Lung (tissue), 13 donors: ENCODE measurements around the gene TAPT1. TPM values are rescaled to one million over a fixed set of nuclear protein-coding genes. Genes with fewer than 3 reads are reported as not detected.

Source experiments
- ATAC-seq: fragments of 200-7000 bp; cut with Tn5 transposase; one replicate; pipeline ENCODE4 v1.9.1; 2020; ENCODE audit warnings: moderate number of reproducible peaks; ENCODE audit not compliant: insufficient read depth, low FRiP score
- DNase-seq, 3 donors: peaks; one replicate each; pipeline ENCODE4 v3.0.0-alpha.2; 2013 to 2017
- H3K27ac ChIP-seq, 2 donors: one replicate each; pipeline ENCODE4 v1.5.1; 2013; ENCODE audit warnings: mild to moderate bottlenecking in 2 of 2, moderate library complexity in 2 of 2, control low read depth in 1 of 2, inconsistent platforms in 1 of 2, low read depth in 1 of 2, low read length in 1 of 2
- H3K27me3 ChIP-seq, 3 donors: one replicate each; pipeline ENCODE4 v1.5.1; 2013; ENCODE audit warnings: low read length in 2 of 3; ENCODE audit not compliant: control insufficient read depth in 3 of 3, insufficient read depth in 3 of 3
- H3K36me3 ChIP-seq, 4 donors: one replicate each; pipeline ENCODE4 v1.5.1; 2013; ENCODE audit warnings: low read length in 4 of 4, mild to moderate bottlenecking in 1 of 4, moderate library complexity in 1 of 4; ENCODE audit not compliant: control insufficient read depth in 4 of 4, insufficient read depth in 4 of 4
- H3K4me1 ChIP-seq, 5 donors: one replicate each; pipeline ENCODE4 v1.5.1; 2013; ENCODE audit warnings: low read length in 5 of 5, mild to moderate bottlenecking in 2 of 5, moderate library complexity in 1 of 5; ENCODE audit not compliant: control insufficient read depth in 5 of 5, insufficient read depth in 5 of 5
- H3K4me3 ChIP-seq: one replicate; pipeline ENCODE4 v1.5.1; 2013; ENCODE audit warnings: mild to moderate bottlenecking, control low read depth, moderate library complexity
- H3K9ac ChIP-seq, 2 donors: one replicate each; pipeline ENCODE4 v1.5.1; 2013; ENCODE audit warnings: low read length in 2 of 2, control low read depth in 1 of 2; ENCODE audit not compliant: insufficient read depth in 1 of 2
- H3K9me3 ChIP-seq, 4 donors: one replicate each; pipeline ENCODE4 v1.5.1; 2013; ENCODE audit warnings: low read length in 3 of 4, mild to moderate bottlenecking in 1 of 4, moderate library complexity in 1 of 4; ENCODE audit not compliant: control insufficient read depth in 4 of 4, insufficient read depth in 3 of 4
- WGBS, 2 donors: extraction: QIAGEN DNeasy Blood & Tissue Kit; methylation state at CpG; one replicate each; pipeline ENCODE4 v1.1.7; 2013; 5-methylcytosine and 5-hydroxymethylcytosine counted together
- polyA plus RNA-seq, 2 donors: library from polyadenylated mRNA; stranded (reverse); fragments of 200-250 nt; gene quantifications; one replicate each; pipeline ENCODE4 v1.2.1, GENCODE V29; 2013
- small RNA-seq: library from RNA; depleted of rRNA; stranded (forward); fragments of <200 nt; gene quantifications from one replicate; pipeline ENCODE3, GENCODE V24; 2014; ENCODE audit warnings: low replicate concordance
- total RNA-seq, 2 donors: library from RNA; depleted of rRNA in 1 of 2; stranded (reverse); fragments of >200 nt in 1 of 2; gene quantifications; one replicate each; pipeline ENCODE4 v1.2.1, GENCODE V29; 2014 to 2021
- TF ChIP-seq, protein P1 (sequence below): IDR thresholded peaks from 2 replicates; pipeline ENCODE4 v1.5.1; 2012; ENCODE audit warnings: mild to moderate bottlenecking; ENCODE audit errors: control extremely low read depth, extremely low read depth
- donor health status: control.
- donor health status: control.
- donor health status: Bipolar disorder and iron deficiency.
- donor health status: healthy.
- donor health status: DM: yes; HTN: yes; CAD: no.

Gene TAPT1
- total and polyA plus RNA-seq, 4 donors = 13.8 to 102 (median 30.2) TPM

DNA sequence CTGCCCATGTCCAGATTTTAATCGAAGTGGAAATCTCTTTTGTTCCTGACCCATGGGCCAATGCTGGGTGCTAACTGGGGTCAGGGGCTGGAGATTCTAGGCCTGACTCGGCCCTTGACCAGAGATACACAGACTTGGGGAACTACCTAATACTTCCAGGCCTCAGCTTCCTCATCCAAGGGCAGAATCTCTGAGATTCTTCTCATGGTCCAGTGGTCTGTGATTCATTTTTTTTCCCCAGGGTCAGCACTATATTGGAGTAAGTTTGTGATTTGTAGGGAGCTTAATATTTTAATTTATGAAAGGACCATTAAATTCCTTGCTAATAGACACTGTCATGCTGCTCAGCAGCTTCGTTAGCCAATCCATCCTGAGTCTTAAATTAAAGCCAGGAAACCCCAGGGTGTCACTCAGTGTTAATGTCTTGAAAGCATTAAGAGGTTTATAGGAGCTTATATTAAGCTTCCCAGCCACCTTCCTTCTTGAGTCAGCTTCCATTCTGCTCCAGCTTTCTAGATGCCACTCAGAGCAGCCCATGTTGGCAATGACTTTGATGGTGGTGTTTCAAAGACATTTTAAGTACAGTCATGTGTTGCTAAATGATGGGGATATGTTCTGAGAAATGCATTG lies 115.5 kb downstream of the TAPT1 start:
- WGBS, 2 donors = 85 to 87% methylated on average over 3 of the region's 3 CpGs
- ATAC-seq (no peak), DNase-seq (no peak)
- TF ChIP-seq, protein P1, sequence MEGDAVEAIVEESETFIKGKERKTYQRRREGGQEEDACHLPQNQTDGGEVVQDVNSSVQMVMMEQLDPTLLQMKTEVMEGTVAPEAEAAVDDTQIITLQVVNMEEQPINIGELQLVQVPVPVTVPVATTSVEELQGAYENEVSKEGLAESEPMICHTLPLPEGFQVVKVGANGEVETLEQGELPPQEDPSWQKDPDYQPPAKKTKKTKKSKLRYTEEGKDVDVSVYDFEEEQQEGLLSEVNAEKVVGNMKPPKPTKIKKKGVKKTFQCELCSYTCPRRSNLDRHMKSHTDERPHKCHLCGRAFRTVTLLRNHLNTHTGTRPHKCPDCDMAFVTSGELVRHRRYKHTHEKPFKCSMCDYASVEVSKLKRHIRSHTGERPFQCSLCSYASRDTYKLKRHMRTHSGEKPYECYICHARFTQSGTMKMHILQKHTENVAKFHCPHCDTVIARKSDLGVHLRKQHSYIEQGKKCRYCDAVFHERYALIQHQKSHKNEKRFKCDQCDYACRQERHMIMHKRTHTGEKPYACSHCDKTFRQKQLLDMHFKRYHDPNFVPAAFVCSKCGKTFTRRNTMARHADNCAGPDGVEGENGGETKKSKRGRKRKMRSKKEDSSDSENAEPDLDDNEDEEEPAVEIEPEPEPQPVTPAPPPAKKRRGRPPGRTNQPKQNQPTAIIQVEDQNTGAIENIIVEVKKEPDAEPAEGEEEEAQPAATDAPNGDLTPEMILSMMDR = no peak
- H3K36me3 ChIP-seq = no peaks in the 10 kb centered on the region
- H3K27me3 ChIP-seq = peaks cover 0 to 7% (median 0%) of the 10 kb centered on the region in 3 donors
- H3K9ac ChIP-seq = no peak overlapping the region
- no peak overlapping the region for H3K4me3 ChIP-seq
- no peak overlapping the region for H3K27ac ChIP-seq
- peaks cover 0 to 2% (median 0%) of the 10 kb centered on the region in 4 donors for H3K9me3 ChIP-seq
- no peaks in the 10 kb centered on the region for H3K4me1 ChIP-seq

Small RNA genes lying within 50 kb of the gene (small RNA-seq; reads per million reads assigned to genes)
- gene RPS21P4 = not detected

Other genes starting within 250 kb of the TAPT1 start
- gene PROM1, start 142.4 kb downstream of the TAPT1 start, total RNA-seq = 10 to 100 TPM; 42.7 to 49.5 TPM
- 10 to 100 TPM in 1 of 2 donors, 1 to 10 TPM in 1; 6.7 to 12.4 TPM for gene PROM1, start 142.4 kb downstream of the TAPT1 start, polyA plus RNA-seq